DOHH2 (cell line): ENCODE measurements around the gene SGF29.

Experiments
- CTCF ChIP-seq: fragments of 200-600 bp; sonication (generic); IDR thresholded peaks from one replicate; pipeline ENCODE4 v1.5.1; 2014; ENCODE audit warnings: antibody characterized with exemption, mild to moderate bottlenecking, low read depth, low read length; ENCODE audit not compliant: poor library complexity, severe bottlenecking
- EZH2phosphoT487 ChIP-seq: fragments of 200-600 bp; sonication (generic); IDR thresholded peaks from 2 replicates; pipeline ENCODE4 v1.6.1; 2017; ENCODE audit warnings: borderline replicate concordance, mild to moderate bottlenecking, antibody characterized with exemption, low read length, moderate library complexity, mixed read lengths

GRCh38 chr16:28543072-28543471, 10.6 kb upstream of the SGF29 start:
- no peak for TF ChIP-seq CTCF
- no peak for TF ChIP-seq EZH2phosphoT487
